ENCODE data around the gene STAP2.

Gene STAP2

GRCh38 chr19:4370418-4371041 is 31.9 kb upstream of the STAP2 start:
- DNase-seq (ENCODE audit: low spot score): no peak

- DNase-seq (ENCODE audit: low spot score): no peak
These were observed 31.2 kb upstream of the STAP2 start for GRCh38 chr19:4369888-4370260.

GRCh38 chr19:4369109-4369887 is 30.7 kb upstream of the STAP2 start:
- DNase-seq (ENCODE audit: low spot score): no peak

GRCh38 chr19:4368128-4368820 is 29.6 kb upstream of the STAP2 start:
- DNase-seq (ENCODE audit: low spot score): no peak

- no peak for DNase-seq (ENCODE audit: low spot score)
These were observed 29.1 kb upstream of the STAP2 start for GRCh38 chr19:4367781-4368127.

- no peak for DNase-seq (ENCODE audit: low spot score)
These were observed 28.7 kb upstream of the STAP2 start for GRCh38 chr19:4367336-4367723.

GRCh38 chr19:4366666-4367335 is 28.2 kb upstream of the STAP2 start:
- DNase-seq (ENCODE audit: low spot score): no peak

GRCh38 chr19:4365791-4366665 is 27.4 kb upstream of the STAP2 start:
- DNase-seq (ENCODE audit: low spot score): no peak

- DNase-seq (ENCODE audit: low spot score): no peak
These were observed 26.7 kb upstream of the STAP2 start for GRCh38 chr19:4365341-4365740.

- DNase-seq (ENCODE audit: low spot score): no peak
These were observed 25.1 kb upstream of the STAP2 start for GRCh38 chr19:4363571-4364304.

- DNase-seq (ENCODE audit: low spot score): no peak
These were observed 24.4 kb upstream of the STAP2 start for GRCh38 chr19:4362831-4363545.

GRCh38 chr19:4362101-4362828 is 23.6 kb upstream of the STAP2 start:
- no peak for DNase-seq (ENCODE audit: low spot score)

GRCh38 chr19:4361152-4362046 is 22.8 kb upstream of the STAP2 start:
- DNase-seq (ENCODE audit: low spot score): no peak

- no peak for DNase-seq (ENCODE audit: low spot score)
These were observed 22.1 kb upstream of the STAP2 start for GRCh38 chr19:4360641-4361151.

- DNase-seq (ENCODE audit: low spot score): no peak
These were observed 21.5 kb upstream of the STAP2 start for GRCh38 chr19:4360081-4360569.

GRCh38 chr19:4359627-4360000 is 21.0 kb upstream of the STAP2 start:
- no peak for DNase-seq (ENCODE audit: low spot score)

GRCh38 chr19:4358709-4359626 is 20.3 kb upstream of the STAP2 start:
- no peak for DNase-seq (ENCODE audit: low spot score)
